T47D (cell line): ENCODE results near the gene CDK6.

Experiments
- DNase-seq, 2 experiments: peaks; one replicate each; pipeline versions ENCODE4 v3.0.0 to v3.0.0-alpha.2; 2011 to 2012; ENCODE audit warnings: low read depth in 1 of 2, low spot score in 1 of 2
- JUND ChIP-seq: IDR thresholded peaks from 2 replicates; pipeline ENCODE4 v1.6.1; 2012; ENCODE audit warnings: low read depth
- in situ Hi-C: cut with HindIII; loops from 2 replicates; pipeline ENCODE4 v1.10.0; 2016; ENCODE audit warnings: low sequenced_read_pairs, low pct_unique_long_range_greater_than_20kb

CDK6 gene

GRCh38 chr7:92856436-92856835 is 20.1 kb upstream of the CDK6 start:
- TF ChIP-seq JUND: no peak
- in situ Hi-C loops: no loop called here
- DNase-seq: no peak

GRCh38 chr7:92854501-92855238 is 18.3 kb upstream of the CDK6 start:
- TF ChIP-seq JUND: no peak
- in situ Hi-C loops: no loop called here
- no peak for DNase-seq

- DNase-seq: no peak
- in situ Hi-C loops: no loop called here
- no peak for TF ChIP-seq JUND
Observed at GRCh38 chr7:92851732-92852131, 15.4 kb upstream of the CDK6 start.

GRCh38 chr7:92850516-92850915 is 14.1 kb upstream of the CDK6 start:
- DNase-seq: no peak
- in situ Hi-C loops: no loop called here
- TF ChIP-seq JUND: no peak

- in situ Hi-C loops: no loop called here
- DNase-seq: no peak
- no peak for TF ChIP-seq JUND
Observed at GRCh38 chr7:92849322-92849721, 12.9 kb upstream of the CDK6 start.

GRCh38 chr7:92848851-92849250 is 12.5 kb upstream of the CDK6 start:
- in situ Hi-C loops: no loop called here
- no peak for DNase-seq
- no peak for TF ChIP-seq JUND

- TF ChIP-seq JUND: no peak
- DNase-seq: no peak
- in situ Hi-C loops: no loop called here
Observed at GRCh38 chr7:92848441-92848840, 12.1 kb upstream of the CDK6 start.

GRCh38 chr7:92847305-92847704 is 10.9 kb upstream of the CDK6 start:
- no peak for DNase-seq
- TF ChIP-seq JUND: no peak
- in situ Hi-C loops: no loop called here

- DNase-seq: no peak
- no peak for TF ChIP-seq JUND
- in situ Hi-C loops: no loop called here
Observed at GRCh38 chr7:92845736-92846135, 9.4 kb upstream of the CDK6 start.

GRCh38 chr7:92843781-92844180 is 7.4 kb upstream of the CDK6 start:
- DNase-seq: no peak
- in situ Hi-C loops: no loop called here
- TF ChIP-seq JUND: no peak

- in situ Hi-C loops: no loop called here
- DNase-seq: no peak
- TF ChIP-seq JUND: no peak
Observed at GRCh38 chr7:92843034-92843760, 6.8 kb upstream of the CDK6 start.

GRCh38 chr7:92841192-92841591 is 4.8 kb upstream of the CDK6 start:
- DNase-seq: no peak
- TF ChIP-seq JUND: no peak
- in situ Hi-C loops: no loop called here

- DNase-seq: no peak
- TF ChIP-seq JUND: no peak
- in situ Hi-C loops: no loop called here
Observed at GRCh38 chr7:92840316-92840715, 3.9 kb upstream of the CDK6 start.
